Measurements from ENCODE around the gene LRG1. TPM values are rescaled to one million over a fixed set of nuclear protein-coding genes. Genes with fewer than 3 reads are reported as not detected.

Gene LRG1
- total and polyA plus RNA-seq, 2 donors = 0.52 to 2.1 TPM

- Histone ChIP-seq H3K4me3 (ENCODE audit: low read length in 2 of 2) (no peak overlapping the region), H3K27me3 (ENCODE audit: control insufficient read depth in 2 of 2, insufficient read depth in 1 of 2, low read length in 1 of 2) (no peaks in the 10 kb centered on the region), H3K9me3 (ENCODE audit: control insufficient read depth in 2 of 2, insufficient read depth in 1 of 2, low read length in 1 of 2) (no peaks in the 10 kb centered on the region), H3K27ac (ENCODE audit: low read depth in 1 of 2, low read length in 1 of 2) (no peak overlapping the region), H3K36me3 (ENCODE audit: control insufficient read depth in 2 of 2, insufficient read depth in 2 of 2, low read length in 1 of 2) (peaks cover 64 to 87% of the 10 kb centered on the region in 2 donors), H3K4me1 (ENCODE audit: control insufficient read depth in 2 of 2, insufficient read depth in 2 of 2, low read length in 2 of 2) (no peaks in the 10 kb centered on the region)
- 98% methylated on average over 61 of the region's 61 CpGs for WGBS
- no peak for DNase-seq (ENCODE audit: low read depth in 6 of 9, low spot score in 9 of 9)
These were observed 45.7 kb downstream of the LRG1 start for GRCh38 chr19:4493929-4494690.

DNA sequence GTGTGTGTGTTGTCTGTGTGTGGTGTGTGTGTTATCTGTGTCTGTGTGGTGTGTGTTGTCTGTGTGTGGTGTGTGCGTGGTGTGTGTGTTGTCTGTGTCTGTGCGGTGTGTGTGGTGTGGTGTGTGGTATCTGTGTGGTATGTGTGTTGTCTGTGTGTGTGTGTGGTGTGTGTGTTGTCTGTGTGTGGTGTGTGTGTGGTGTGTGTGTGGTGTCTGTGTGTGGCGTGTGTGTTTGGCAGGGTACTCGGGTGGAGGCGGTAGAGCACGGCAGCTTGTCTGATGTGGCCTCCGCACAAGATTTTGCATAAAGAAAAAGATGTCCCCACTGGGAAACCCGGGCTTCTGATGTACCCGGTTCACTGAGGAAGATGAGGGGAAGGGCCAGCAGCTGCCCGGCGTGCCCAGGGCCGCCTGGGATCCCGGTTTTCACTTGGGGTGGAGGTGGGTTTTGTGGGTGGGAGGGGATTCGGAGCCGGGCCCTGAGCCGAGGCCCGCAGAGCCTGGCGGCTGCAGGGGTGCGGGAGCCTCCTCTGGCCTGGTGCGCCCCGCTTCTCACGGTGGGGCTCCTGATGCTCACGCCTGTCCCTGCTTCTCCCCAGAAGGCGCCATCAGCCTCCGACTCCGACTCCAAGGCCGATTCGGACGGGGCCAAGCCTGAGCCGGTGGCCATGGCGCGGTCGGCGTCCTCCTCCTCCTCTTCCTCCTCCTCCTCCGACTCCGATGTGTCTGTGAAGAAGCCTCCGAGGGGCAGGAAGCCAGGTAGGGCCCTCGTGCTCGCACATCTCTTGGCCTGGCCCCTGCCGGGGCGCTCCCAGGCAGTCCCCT, 46.5 kb downstream of the LRG1 start:
- no peaks in the 10 kb centered on the region for H3K27me3 ChIP-seq (ENCODE audit: control insufficient read depth in 2 of 2, insufficient read depth in 1 of 2, low read length in 1 of 2)
- no peaks in the 10 kb centered on the region for H3K9me3 ChIP-seq (ENCODE audit: control insufficient read depth in 2 of 2, insufficient read depth in 1 of 2, low read length in 1 of 2)
- H3K4me3 ChIP-seq (ENCODE audit: low read length in 2 of 2) = no peak overlapping the region
- peaks cover 63 to 88% of the 10 kb centered on the region in 2 donors for H3K36me3 ChIP-seq (ENCODE audit: control insufficient read depth in 2 of 2, insufficient read depth in 2 of 2, low read length in 1 of 2)
- no peaks in the 10 kb centered on the region for H3K4me1 ChIP-seq (ENCODE audit: control insufficient read depth in 2 of 2, insufficient read depth in 2 of 2, low read length in 2 of 2)
- WGBS = 98% methylated on average over 41 of the region's 41 CpGs
- H3K27ac ChIP-seq (ENCODE audit: low read depth in 1 of 2, low read length in 1 of 2) = no peak overlapping the region
- DNase-seq (ENCODE audit: low read depth in 6 of 9, low spot score in 9 of 9) = no peak

- Histone ChIP-seq H3K4me3 (ENCODE audit: low read length in 2 of 2) (no peak overlapping the region), H3K4me1 (ENCODE audit: control insufficient read depth in 2 of 2, insufficient read depth in 2 of 2, low read length in 2 of 2) (no peaks in the 10 kb centered on the region), H3K36me3 (ENCODE audit: control insufficient read depth in 2 of 2, insufficient read depth in 2 of 2, low read length in 1 of 2) (peaks cover 58 to 84% of the 10 kb centered on the region in 2 donors), H3K27ac (ENCODE audit: low read depth in 1 of 2, low read length in 1 of 2) (no peak overlapping the region), H3K27me3 (ENCODE audit: control insufficient read depth in 2 of 2, insufficient read depth in 1 of 2, low read length in 1 of 2) (no peaks in the 10 kb centered on the region), H3K9me3 (ENCODE audit: control insufficient read depth in 2 of 2, insufficient read depth in 1 of 2, low read length in 1 of 2) (no peaks in the 10 kb centered on the region)
- no peak for DNase-seq (ENCODE audit: low read depth in 6 of 9, low spot score in 9 of 9)
- WGBS = 97% methylated on average over 3 of the region's 3 CpGs
These were observed 47.3 kb downstream of the LRG1 start for GRCh38 chr19:4492337-4493103.

- no peak for DNase-seq (ENCODE audit: low read depth in 6 of 9, low spot score in 9 of 9)
- Histone ChIP-seq H3K4me1 (ENCODE audit: control insufficient read depth in 2 of 2, insufficient read depth in 2 of 2, low read length in 2 of 2) (no peaks in the 10 kb centered on the region), H3K27me3 (ENCODE audit: control insufficient read depth in 2 of 2, insufficient read depth in 1 of 2, low read length in 1 of 2) (no peaks in the 10 kb centered on the region), H3K4me3 (ENCODE audit: low read length in 2 of 2) (no peak overlapping the region), H3K9me3 (ENCODE audit: control insufficient read depth in 2 of 2, insufficient read depth in 1 of 2, low read length in 1 of 2) (no peaks in the 10 kb centered on the region), H3K36me3 (ENCODE audit: control insufficient read depth in 2 of 2, insufficient read depth in 2 of 2, low read length in 1 of 2) (peaks cover 55 to 73% of the 10 kb centered on the region in 2 donors), H3K27ac (ENCODE audit: low read depth in 1 of 2, low read length in 1 of 2) (no peak overlapping the region)
- WGBS = 98% methylated on average over 21 of the region's 21 CpGs
These were observed 48.4 kb downstream of the LRG1 start for GRCh38 chr19:4491446-4491845.

- Histone ChIP-seq H3K9me3 (ENCODE audit: control insufficient read depth in 2 of 2, insufficient read depth in 1 of 2, low read length in 1 of 2) (no peaks in the 10 kb centered on the region), H3K36me3 (ENCODE audit: control insufficient read depth in 2 of 2, insufficient read depth in 2 of 2, low read length in 1 of 2) (peaks cover 36 to 55% of the 10 kb centered on the region in 2 donors), H3K4me1 (ENCODE audit: control insufficient read depth in 2 of 2, insufficient read depth in 2 of 2, low read length in 2 of 2) (no peaks in the 10 kb centered on the region), H3K27ac (ENCODE audit: low read depth in 1 of 2, low read length in 1 of 2) (no peak overlapping the region), H3K4me3 (ENCODE audit: low read length in 2 of 2) (no peak overlapping the region), H3K27me3 (ENCODE audit: control insufficient read depth in 2 of 2, insufficient read depth in 1 of 2, low read length in 1 of 2) (no peaks in the 10 kb centered on the region)
- WGBS = 97% methylated on average over 29 of the region's 29 CpGs
- no peak for DNase-seq (ENCODE audit: low read depth in 6 of 9, low spot score in 9 of 9)
These were observed 51.3 kb downstream of the LRG1 start for GRCh38 chr19:4488496-4488895.

DNA sequence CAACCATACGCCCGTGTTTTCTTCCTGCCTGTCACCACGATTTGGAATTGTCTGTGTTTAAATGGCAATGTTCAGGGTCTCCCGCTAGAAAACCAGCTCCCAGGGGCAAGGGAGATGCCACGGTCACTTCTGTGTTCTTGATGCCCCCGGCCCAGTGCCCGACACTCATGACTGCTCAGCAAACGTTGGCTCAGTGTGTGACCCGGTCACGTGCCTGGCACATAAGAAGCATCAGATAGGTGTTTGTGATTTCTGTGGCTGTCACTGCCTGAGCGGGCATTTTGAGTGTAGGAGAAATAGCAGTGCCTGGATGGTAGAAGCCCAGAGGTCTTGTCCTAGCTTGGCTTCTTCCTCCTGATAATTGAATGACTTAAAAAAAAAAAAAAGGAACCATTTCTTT, 52.3 kb downstream of the LRG1 start:
- no peak for DNase-seq (ENCODE audit: low read depth in 6 of 9, low spot score in 9 of 9)
- H3K4me1 ChIP-seq (ENCODE audit: control insufficient read depth in 2 of 2, insufficient read depth in 2 of 2, low read length in 2 of 2) = no peaks in the 10 kb centered on the region
- H3K27me3 ChIP-seq (ENCODE audit: control insufficient read depth in 2 of 2, insufficient read depth in 1 of 2, low read length in 1 of 2) = no peaks in the 10 kb centered on the region
- H3K9me3 ChIP-seq (ENCODE audit: control insufficient read depth in 2 of 2, insufficient read depth in 1 of 2, low read length in 1 of 2) = no peaks in the 10 kb centered on the region
- H3K36me3 ChIP-seq (ENCODE audit: control insufficient read depth in 2 of 2, insufficient read depth in 2 of 2, low read length in 1 of 2) = peaks cover 33 to 55% of the 10 kb centered on the region in 2 donors
- H3K27ac ChIP-seq (ENCODE audit: low read depth in 1 of 2, low read length in 1 of 2) = no peak overlapping the region
- 98% methylated on average over 11 of the region's 11 CpGs for WGBS
- H3K4me3 ChIP-seq (ENCODE audit: low read length in 2 of 2) = no peak overlapping the region

Other genes starting within 250 kb of the LRG1 start
- gene TMIGD2, start 237.6 kb downstream of the LRG1 start, total RNA-seq = 87.9 TPM
- gene TMIGD2, start 237.6 kb downstream of the LRG1 start, polyA plus RNA-seq = 64.8 TPM
- 4.3 TPM for gene FSD1, start 235.4 kb downstream of the LRG1 start, total RNA-seq
- 19.2 TPM for gene FSD1, start 235.4 kb downstream of the LRG1 start, polyA plus RNA-seq
- gene STAP2, start 201.2 kb downstream of the LRG1 start, total RNA-seq = 20.8 TPM
- 21.3 TPM for gene STAP2, start 201.2 kb downstream of the LRG1 start, polyA plus RNA-seq
- 7.8 TPM for gene MPND, start 196.5 kb downstream of the LRG1 start, total RNA-seq
- 16.9 TPM for gene MPND, start 196.5 kb downstream of the LRG1 start, polyA plus RNA-seq
- 15.4 TPM for gene SH3GL1, start 139.5 kb downstream of the LRG1 start, total RNA-seq
- gene SH3GL1, start 139.5 kb downstream of the LRG1 start, polyA plus RNA-seq = 40.6 TPM
- gene CHAF1A, start 137.4 kb downstream of the LRG1 start, total RNA-seq = 19.5 TPM
- gene CHAF1A, start 137.4 kb downstream of the LRG1 start, polyA plus RNA-seq = 3.5 TPM
- 45.1 TPM for gene UBXN6, start 82.2 kb downstream of the LRG1 start, total RNA-seq
- 126 TPM for gene UBXN6, start 82.2 kb downstream of the LRG1 start, polyA plus RNA-seq
- gene HDGFL2, start 67.7 kb downstream of the LRG1 start, total RNA-seq = 26.2 TPM
- 36.9 TPM for gene HDGFL2, start 67.7 kb downstream of the LRG1 start, polyA plus RNA-seq
- 0.19 TPM for gene PLIN4, start 21.6 kb downstream of the LRG1 start, total RNA-seq
- 2.3 TPM for gene PLIN4, start 21.6 kb downstream of the LRG1 start, polyA plus RNA-seq
- 1.2 TPM for gene PLIN5, start 4.8 kb downstream of the LRG1 start, total RNA-seq
- 12.3 TPM for gene PLIN5, start 4.8 kb downstream of the LRG1 start, polyA plus RNA-seq
- 0.85 TPM for gene SEMA6B, start 19.6 kb upstream of the LRG1 start, total RNA-seq
- gene SEMA6B, start 19.6 kb upstream of the LRG1 start, polyA plus RNA-seq = 4.7 TPM
- 5.1 TPM for gene TNFAIP8L1, start 99.5 kb upstream of the LRG1 start, total RNA-seq
- 6.9 TPM for gene TNFAIP8L1, start 99.5 kb upstream of the LRG1 start, polyA plus RNA-seq
- gene MYDGF, start 130.3 kb upstream of the LRG1 start, total RNA-seq = 41.9 TPM
- 53.5 TPM for gene MYDGF, start 130.3 kb upstream of the LRG1 start, polyA plus RNA-seq
- 13.4 TPM for gene DPP9, start 183.8 kb upstream of the LRG1 start, total RNA-seq
- 37.9 TPM for gene DPP9, start 183.8 kb upstream of the LRG1 start, polyA plus RNA-seq